Cardiac fibroblast (primary cell): Measurements from ENCODE around the gene TUBB.
A peak's percentile ranks its signal among the peaks of the same experiment; 100 is the strongest.
"Not testable (repeated sequence)": the region's sequence is repeated elsewhere in the genome, so short reads cannot be mapped to it uniquely, and the experiment has no call there.

ENCODE experiments used
- DNase-seq, 2 donors: peaks; one replicate each; pipeline versions ENCODE4 v3.0.0 to v3.0.0-alpha.2; 2010; ENCODE audit warnings: low read depth in 2 of 2
- H3K4me3 ChIP-seq, 2 donors: replicated peaks in 1 of 2; 1 replicate in 1 of 2; 2 replicates in 1 of 2; pipeline ENCODE4 v1.5.1; 2011; ENCODE audit warnings: low read depth in 2 of 2, low read length in 2 of 2, mild to moderate bottlenecking in 2 of 2, moderate library complexity in 1 of 2
- CTCF ChIP-seq: IDR thresholded peaks from one replicate; pipeline ENCODE4 v1.5.1; 2011; ENCODE audit warnings: low read depth, mild to moderate bottlenecking, low read length, inconsistent platforms

TUBB gene

GRCh38 chr6:30712441-30712945 lies 7.7 kb upstream of the TUBB start:
- DNase-seq: no peak
- TF ChIP-seq CTCF: no peak
- no peak overlapping the region for H3K4me3 ChIP-seq

GRCh38 chr6:30714263-30714662 lies 5.9 kb upstream of the TUBB start:
- no peak overlapping the region for H3K4me3 ChIP-seq
- no peak for DNase-seq
- no peak for TF ChIP-seq CTCF

GRCh38 chr6:30716879-30717128 lies 3.3 kb upstream of the TUBB start:
- no peak for DNase-seq
- peak overlapping the region; percentile 75 to 76 for H3K4me3 ChIP-seq
- TF ChIP-seq CTCF: no peak

GRCh38 chr6:30717129-30717844 lies 2.9 kb upstream of the TUBB start, which contains the start of gene MDC1:
Gene MDC1, minus strand, starts transcription at chr6:30717281. Its CDS starts 2,106 bp downstream, at chr6:30715175.
- peak within 1 kb of the TSS; percentile 75 to 76 for H3K4me3 ChIP-seq
- DNase-seq: peak; percentile 100
- TF ChIP-seq CTCF: peak; percentile 35

GRCh38 chr6:30717845-30718720 lies 2.1 kb upstream of the TUBB start:
- not testable (repeated sequence) for DNase-seq
- H3K4me3 ChIP-seq: peak overlapping the region; percentile 33 to 36

- TF ChIP-seq CTCF: no peak
- DNase-seq: no peak
- peak overlapping the region; percentile 52 to 95 for H3K4me3 ChIP-seq
Observed at GRCh38 chr6:30719356-30719755, 796 bp upstream of the TUBB start.

- DNase-seq: peak; percentile 52 to 53
- TF ChIP-seq CTCF: no peak
- H3K4me3 ChIP-seq: peak overlapping the region; percentile 69 to 95
Observed at GRCh38 chr6:30720738-30721197, 616 bp downstream of the TUBB start.
